AG04449 (cell line): ENCODE results near the gene SCAF8.

Experiments used
- CTCF ChIA-PET: fragments of 350-600 bp; formaldehyde crosslinking; extraction: SDS; loops from one replicate; lab custom pipeline; 2021; ENCODE audit warnings: antibody characterized with exemption; lab: Yijun Ruan, JAX
- POLR2A ChIA-PET: fragments of 400-600, 350-600 bp; formaldehyde crosslinking; extraction: SDS; loops from one replicate; lab custom pipeline; 2020; ENCODE audit warnings: antibody characterized with exemption, inconsistent platforms; lab: Yijun Ruan, JAX
- DNase-seq: peaks from one replicate; pipeline ENCODE4 v3.0.0-alpha.2; 2010; ENCODE audit warnings: low read depth, low spot score
- H3K4me3 ChIP-seq: 2 replicates; pipeline ENCODE4 v1.5.1; 2011; ENCODE audit warnings: low read depth, mild to moderate bottlenecking, control low read depth, low read length
- CTCF ChIP-seq: IDR thresholded peaks from one replicate; pipeline ENCODE4 v1.5.1; 2011; ENCODE audit warnings: mild to moderate bottlenecking, moderate library complexity, low read length, control low read depth, inconsistent platforms; ENCODE audit not compliant: insufficient read depth; ENCODE audit errors: missing control alignments

The SCAF8 gene

GRCh38 chr6:154829970-154830369, 96.8 kb downstream of the SCAF8 start:
- no peak for TF ChIP-seq CTCF
- POLR2A ChIA-PET = no interaction called here
- CTCF ChIA-PET = interaction anchor here (1.5 to 2.8 kb wide), 2 partner anchors 155 to 156 kb away, joined by 4 to 11 read pairs; no protein-coding TSS in a partner anchor
- DNase-seq = no peak
- no peak overlapping the region for H3K4me3 ChIP-seq

- no peak for TF ChIP-seq CTCF
- CTCF ChIA-PET = interaction anchor here (1.5 to 2.8 kb wide), 2 partner anchors 155 to 157 kb away, joined by 4 to 11 read pairs; no protein-coding TSS in a partner anchor
- POLR2A ChIA-PET = no interaction called here
- DNase-seq = no peak
- no peak overlapping the region for H3K4me3 ChIP-seq
These were observed 97.6 kb downstream of the SCAF8 start for GRCh38 chr6:154830771-154831170.

GRCh38 chr6:154835307-154835706, 102.1 kb downstream of the SCAF8 start:
- TF ChIP-seq CTCF = no peak
- ChIA-PET POLR2A (no interaction called here), CTCF (interaction anchor here (1.0 kb wide), 1 partner anchor 158 kb away, joined by 3 read pairs; no protein-coding TSS in a partner anchor)
- no peak overlapping the region for H3K4me3 ChIP-seq
- no peak for DNase-seq

GRCh38 chr6:154839546-154839945, 106.3 kb downstream of the SCAF8 start:
- DNase-seq = no peak
- ChIA-PET CTCF (interaction anchor here (2.2 to 2.5 kb wide), 2 partner anchors 28 to 164 kb away, joined by 7 to 9 read pairs; no protein-coding TSS in a partner anchor), POLR2A (no interaction called here)
- no peak for TF ChIP-seq CTCF
- no peak overlapping the region for H3K4me3 ChIP-seq

- no peak for TF ChIP-seq CTCF
- no peak for DNase-seq
- ChIA-PET CTCF (no interaction called here), POLR2A (no interaction called here)
- no peak overlapping the region for H3K4me3 ChIP-seq
These were observed 107.1 kb downstream of the SCAF8 start for GRCh38 chr6:154840363-154840762.

GRCh38 chr6:154841109-154841508, 107.9 kb downstream of the SCAF8 start:
- CTCF ChIA-PET = no interaction called here
- DNase-seq = no peak
- POLR2A ChIA-PET = no interaction called here
- H3K4me3 ChIP-seq = no peak overlapping the region
- TF ChIP-seq CTCF = no peak
